Muscle of arm (tissue), 14 donors: ENCODE data around the gene SMIM29. TPM values are rescaled to one million over a fixed set of nuclear protein-coding genes. Genes with fewer than 3 reads are reported as not detected.

Source experiments
- DNase-seq: peaks from one replicate; pipeline ENCODE4 v3.0.0-alpha.2; 2013
- long read RNA-seq, 11 donors: transcript quantifications; one replicate each; lab custom pipeline, GENCODE V29; 2026
- polyA plus RNA-seq, 12 donors: library from polyadenylated mRNA; unstranded; fragments of 120-200 nt; gene quantifications; one replicate each; pipeline ENCODE4 v1.2.1, GENCODE V29; 2013; ENCODE audit not compliant: insufficient read length in 12 of 12

SMIM29 gene
- 10 to 100 TPM in 2 of 12 donors, 1 to 10 TPM in 9, not detected in 1; 5.7 to 20.9 (median 6.9) TPM for polyA plus RNA-seq
- long read RNA-seq, donor 1, transcript SMIM29-205 (5 exons, 1,297 nt): major isoform, 5 of 16 reads
- long read RNA-seq, donor 1, partial matches to known transcripts: 7 of 16 reads
- long read RNA-seq, donor 1, other reads (novel, unspliced or antisense): 0 of 16 reads
- long read RNA-seq, donor 2, transcript SMIM29-205 (5 exons, 1,297 nt): major isoform, 8 of 9 reads
- long read RNA-seq, donor 2, partial matches to known transcripts: 0 of 9 reads
- long read RNA-seq, donor 2, other reads (novel, unspliced or antisense): 0 of 9 reads
- long read RNA-seq, donor 3, partial matches to known transcripts: 0 of 2 reads
- long read RNA-seq, donor 3, other reads (novel, unspliced or antisense): 0 of 2 reads
- long read RNA-seq, donor 4, partial matches to known transcripts: 0 of 4 reads
- long read RNA-seq, donor 4, other reads (novel, unspliced or antisense): 0 of 4 reads
- long read RNA-seq, donor 5, transcript SMIM29-205 (5 exons, 1,297 nt): major isoform, 6 of 8 reads
- long read RNA-seq, donor 5, partial matches to known transcripts: 0 of 8 reads
- long read RNA-seq, donor 5, other reads (novel, unspliced or antisense): 0 of 8 reads
- long read RNA-seq, donor 6, partial matches to known transcripts: 0 of 4 reads
- long read RNA-seq, donor 6, other reads (novel, unspliced or antisense): 0 of 4 reads
- long read RNA-seq, donor 7: 0 reads
- long read RNA-seq, donor 8, partial matches to known transcripts: 0 of 4 reads
- long read RNA-seq, donor 8, other reads (novel, unspliced or antisense): 0 of 4 reads
- long read RNA-seq, donor 9, partial matches to known transcripts: 0 of 8 reads
- long read RNA-seq, donor 9, other reads (novel, unspliced or antisense): 0 of 8 reads
- long read RNA-seq, donor 10, transcript SMIM29-205 (5 exons, 1,297 nt): major isoform, 6 of 12 reads
- long read RNA-seq, donor 10, partial matches to known transcripts: 0 of 12 reads
- long read RNA-seq, donor 10, other reads (novel, unspliced or antisense): 0 of 12 reads
- long read RNA-seq, donor 11, partial matches to known transcripts: 0 of 4 reads
- long read RNA-seq, donor 11, other reads (novel, unspliced or antisense): 0 of 4 reads

GRCh38 chr6:34248727-34249468, at the start of gene SMIM29:
Gene SMIM29 (minus strand): TSS chr6:34249006. CDS start chr6:34247791, 1,215 bp downstream.
- DNase-seq: peak; percentile 95

GRCh38 chr6:34295721-34296120, 46.9 kb upstream of the SMIM29 start:
- no peak for DNase-seq

- DNase-seq: no peak
Observed at GRCh38 chr6:34292954-34293353, 44.1 kb upstream of the SMIM29 start.

- no peak for DNase-seq
Observed at GRCh38 chr6:34289137-34289536, 40.3 kb upstream of the SMIM29 start.

- no peak for DNase-seq
Observed at GRCh38 chr6:34288581-34288980, 39.8 kb upstream of the SMIM29 start.

- DNase-seq: no peak
Observed at GRCh38 chr6:34285448-34286164, 36.8 kb upstream of the SMIM29 start.

- no peak for DNase-seq
Observed at GRCh38 chr6:34284563-34285447, 36.0 kb upstream of the SMIM29 start.

- DNase-seq: no peak
Observed at GRCh38 chr6:34281702-34282334, 33.0 kb upstream of the SMIM29 start.

GRCh38 chr6:34280216-34280615, 31.4 kb upstream of the SMIM29 start:
- DNase-seq: no peak

- no peak for DNase-seq
Observed at GRCh38 chr6:34278833-34279232, 30.0 kb upstream of the SMIM29 start.

GRCh38 chr6:34277763-34278112, 28.9 kb upstream of the SMIM29 start:
- DNase-seq: no peak

GRCh38 chr6:34276881-34277762, 28.3 kb upstream of the SMIM29 start:
- DNase-seq: no peak

- DNase-seq: no peak
Observed at GRCh38 chr6:34276191-34276590, 27.4 kb upstream of the SMIM29 start.

GRCh38 chr6:34275128-34275804, 26.5 kb upstream of the SMIM29 start:
- no peak for DNase-seq

GRCh38 chr6:34274129-34274528, 25.3 kb upstream of the SMIM29 start:
- DNase-seq: no peak

GRCh38 chr6:34273242-34273805, 24.5 kb upstream of the SMIM29 start:
- DNase-seq: no peak
